GM19099 (cell line): ENCODE measurements around the gene SYTL3.

ENCODE experiments used
- POLR2A ChIP-seq: IDR thresholded peaks from 3 replicates; pipeline ENCODE4 v1.6.1; 2011; ENCODE audit warnings: low read depth; ENCODE audit not compliant: insufficient read length; ENCODE audit errors: extremely low read depth

Gene SYTL3

DNA sequence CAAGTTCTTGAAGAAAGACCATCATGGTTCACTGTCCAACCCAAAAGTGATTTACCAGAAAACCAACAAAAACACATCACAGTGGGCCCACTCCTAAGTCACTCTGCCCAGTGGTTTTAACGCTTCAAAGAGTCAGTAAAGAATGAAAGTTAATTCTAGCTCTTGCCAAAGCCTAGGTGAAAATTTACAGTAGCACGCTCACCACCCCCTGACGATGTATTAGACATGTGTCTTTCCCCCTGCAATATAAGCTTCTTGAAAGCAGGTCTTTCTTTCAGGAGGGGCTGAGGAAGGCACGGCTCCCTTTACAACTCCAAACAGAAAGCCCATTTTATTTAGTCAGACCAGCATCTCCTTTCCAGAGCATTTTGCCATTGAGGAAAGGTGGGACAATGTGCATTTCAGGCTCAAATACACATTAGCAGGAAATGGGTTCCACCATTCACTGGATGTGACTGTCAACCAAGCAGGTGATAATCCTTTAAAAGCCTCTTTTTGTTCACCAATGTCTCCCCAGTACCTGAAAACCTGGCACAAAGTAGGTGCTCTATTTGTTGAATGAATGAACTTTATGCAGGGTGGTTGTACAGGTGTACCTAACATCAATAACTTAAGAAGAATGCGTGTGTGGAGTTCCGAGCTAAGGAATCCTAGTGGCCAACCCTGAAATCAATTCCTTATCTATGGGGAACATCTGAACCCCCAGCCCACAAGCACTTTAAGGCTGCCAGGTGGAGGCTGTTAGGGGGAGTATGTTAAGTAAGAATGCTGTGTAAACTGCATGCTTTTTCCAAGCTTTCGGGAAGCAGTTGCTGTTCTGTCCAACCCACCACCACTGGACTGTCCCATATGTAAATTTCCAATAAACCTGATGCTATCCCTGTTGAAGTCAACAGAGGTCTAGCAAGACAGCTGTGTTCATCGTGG lies 157.9 kb downstream of the SYTL3 start:
- TF ChIP-seq POLR2A, result no peak

DNA sequence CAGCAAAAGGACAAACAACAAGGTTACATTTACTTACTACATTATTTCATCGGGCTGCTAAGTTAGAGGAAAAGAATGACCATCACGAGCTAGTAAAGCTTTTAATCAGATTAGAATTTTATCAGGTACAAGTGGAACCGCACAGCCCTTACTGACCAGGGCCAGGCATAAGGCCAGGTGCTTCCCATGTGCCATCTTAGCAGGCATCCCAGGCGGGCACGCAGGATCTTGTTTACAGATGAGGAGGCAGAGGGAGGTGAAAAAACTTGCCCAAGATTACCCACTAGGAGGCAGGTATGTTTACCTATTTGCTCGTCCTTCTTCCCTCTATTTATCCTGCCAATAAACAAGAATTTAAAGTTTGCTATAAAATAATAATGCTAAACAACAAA lies 158.6 kb downstream of the SYTL3 start:
- TF ChIP-seq POLR2A, result no peak

DNA sequence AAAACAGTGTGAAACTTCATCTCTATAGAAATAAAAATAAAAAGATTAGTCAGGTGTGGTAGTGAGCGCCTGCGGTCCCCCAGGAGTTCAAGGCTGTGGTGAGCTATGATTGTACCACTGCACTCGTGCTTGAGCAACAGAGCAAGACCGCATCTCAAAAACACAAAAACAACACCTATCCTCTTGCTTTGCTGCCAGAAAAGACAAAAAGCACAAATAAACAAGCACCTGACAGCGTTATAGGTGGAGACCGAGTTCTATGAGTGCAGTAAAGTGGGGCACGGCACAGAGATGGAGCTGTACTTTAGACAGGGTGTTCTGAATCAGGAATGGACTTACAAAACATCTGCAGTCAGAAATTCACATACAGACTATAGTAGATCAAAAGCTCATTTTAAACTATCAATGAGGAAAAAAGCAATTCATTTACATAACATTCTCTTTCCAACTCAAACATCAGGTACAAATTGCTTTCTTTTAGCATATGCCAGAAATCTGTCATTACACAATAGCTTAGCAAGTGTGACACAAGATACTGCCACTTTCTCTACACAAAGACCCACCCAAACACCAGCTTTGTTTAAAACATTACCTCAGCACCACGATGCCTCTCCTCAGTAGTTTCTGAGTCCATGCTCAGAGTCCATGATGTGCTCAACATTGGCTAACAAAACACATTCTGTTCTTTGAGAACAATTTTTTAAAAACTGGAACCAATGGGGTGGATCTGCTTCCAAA lies 159.3 kb downstream of the SYTL3 start:
- no peak for TF ChIP-seq POLR2A

DNA sequence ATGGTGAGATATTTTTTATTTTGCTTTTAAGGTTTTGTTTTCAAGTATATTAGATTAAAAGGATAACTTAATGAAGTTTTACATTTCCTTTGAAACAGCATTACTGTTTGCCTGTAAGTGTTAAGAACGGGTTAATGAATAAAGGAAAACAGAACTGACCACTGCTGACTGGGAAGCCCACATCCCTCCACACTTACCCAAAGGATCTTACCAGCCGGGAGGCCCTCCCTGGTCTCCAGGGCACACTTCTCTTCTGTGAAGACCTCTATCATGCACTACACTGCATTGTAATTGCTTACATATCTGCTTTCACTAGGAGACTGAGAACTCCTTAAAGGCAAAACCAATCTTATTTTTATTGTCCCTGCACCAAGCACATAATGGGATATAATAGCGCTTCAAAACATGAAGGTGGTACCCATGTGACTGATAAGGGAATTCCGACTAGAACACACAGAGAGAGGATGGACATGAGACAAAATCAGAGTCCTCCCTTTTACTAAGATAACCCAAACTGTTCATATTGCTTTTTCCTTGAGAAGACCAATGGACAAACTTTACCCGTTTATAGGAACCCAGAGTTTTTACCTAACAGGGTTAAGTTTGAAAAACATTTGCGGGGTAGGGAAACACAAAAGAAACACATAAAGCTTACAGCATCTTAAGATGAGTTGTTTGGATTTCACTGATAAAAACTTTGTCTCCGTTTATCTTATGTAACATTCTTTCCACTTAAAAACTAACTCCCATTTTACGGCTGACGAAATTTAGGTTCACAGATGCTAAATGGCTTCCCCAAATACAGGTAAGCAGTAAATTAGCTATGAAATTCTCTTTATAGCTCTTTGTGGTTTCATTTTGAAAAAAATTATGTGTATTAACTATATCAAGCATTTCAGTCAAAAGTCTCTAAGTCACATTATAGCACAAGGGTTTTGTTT lies 160.6 kb downstream of the SYTL3 start:
- no peak for TF ChIP-seq POLR2A

DNA sequence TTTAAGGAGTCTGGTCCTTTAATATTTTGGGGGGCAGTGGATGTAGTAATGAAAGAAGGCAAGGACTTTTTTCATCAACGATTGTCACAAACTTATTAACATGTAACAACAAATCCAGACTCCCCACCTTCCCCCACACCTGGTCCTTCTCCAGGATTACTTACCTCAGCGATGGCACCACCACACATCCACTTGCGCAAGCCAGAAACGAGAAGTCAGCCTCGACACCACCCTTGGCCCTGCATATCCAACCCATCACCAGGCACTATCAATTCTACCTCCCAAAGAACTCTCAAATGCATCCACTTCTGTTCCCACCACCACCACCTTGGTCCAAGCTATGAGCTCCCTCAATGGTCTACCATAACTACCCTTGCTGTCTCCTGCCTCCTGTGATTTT lies 162.8 kb downstream of the SYTL3 start:
- TF ChIP-seq POLR2A, result no peak

DNA sequence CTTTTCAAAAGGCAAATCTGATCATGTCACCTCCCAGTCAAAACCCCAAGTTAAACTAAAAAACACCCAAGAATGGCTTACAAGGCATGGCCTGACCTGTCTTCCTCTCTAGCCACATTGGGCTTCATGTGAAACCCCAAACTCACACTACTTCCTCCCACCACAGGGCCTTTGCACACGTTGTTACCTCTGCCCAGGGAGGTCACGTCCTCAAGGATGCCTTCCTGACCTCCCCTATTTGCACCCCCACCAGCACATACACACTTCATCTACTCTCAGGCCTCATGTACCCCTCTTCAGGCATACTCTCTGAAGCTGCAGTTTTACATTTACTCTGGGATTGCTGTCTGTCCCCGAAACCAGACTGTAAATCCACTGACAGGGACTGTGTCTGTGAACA lies 163.2 kb downstream of the SYTL3 start:
- no peak for TF ChIP-seq POLR2A
